Panc1 (cell line): ENCODE measurements around the gene LSM4.

Source experiments
- CTCF ChIP-seq: fragments of 450-650 bp; IDR thresholded peaks from 2 replicates; pipeline ENCODE4 v1.5.1; 2017; ENCODE audit warnings: mild to moderate bottlenecking
- POLR2AphosphoS5 ChIP-seq: IDR thresholded peaks from 2 replicates; pipeline ENCODE4 v1.6.1; 2012; ENCODE audit warnings: mild to moderate bottlenecking, low read depth, low read length, moderate library complexity
- SIN3A ChIP-seq: IDR thresholded peaks from 2 replicates; pipeline ENCODE4 v1.6.1; 2012; ENCODE audit warnings: low read depth, mild to moderate bottlenecking, low read length, moderate library complexity, borderline replicate concordance; ENCODE audit not compliant: insufficient read depth
- TF ChIP-seq, protein P1 (sequence below), 2 experiments: IDR thresholded peaks; 2 replicates each; pipeline ENCODE4 v1.6.1; 2011 to 2012; ENCODE audit warnings: low read depth in 2 of 2, control low read depth in 1 of 2, low read length in 1 of 2, mild to moderate bottlenecking in 1 of 2, moderate library complexity in 1 of 2; ENCODE audit not compliant: insufficient read depth in 1 of 2

GRCh38 chr19:18292810-18293641 lies 29.9 kb downstream of the LSM4 start:
- TF ChIP-seq, protein P1, sequence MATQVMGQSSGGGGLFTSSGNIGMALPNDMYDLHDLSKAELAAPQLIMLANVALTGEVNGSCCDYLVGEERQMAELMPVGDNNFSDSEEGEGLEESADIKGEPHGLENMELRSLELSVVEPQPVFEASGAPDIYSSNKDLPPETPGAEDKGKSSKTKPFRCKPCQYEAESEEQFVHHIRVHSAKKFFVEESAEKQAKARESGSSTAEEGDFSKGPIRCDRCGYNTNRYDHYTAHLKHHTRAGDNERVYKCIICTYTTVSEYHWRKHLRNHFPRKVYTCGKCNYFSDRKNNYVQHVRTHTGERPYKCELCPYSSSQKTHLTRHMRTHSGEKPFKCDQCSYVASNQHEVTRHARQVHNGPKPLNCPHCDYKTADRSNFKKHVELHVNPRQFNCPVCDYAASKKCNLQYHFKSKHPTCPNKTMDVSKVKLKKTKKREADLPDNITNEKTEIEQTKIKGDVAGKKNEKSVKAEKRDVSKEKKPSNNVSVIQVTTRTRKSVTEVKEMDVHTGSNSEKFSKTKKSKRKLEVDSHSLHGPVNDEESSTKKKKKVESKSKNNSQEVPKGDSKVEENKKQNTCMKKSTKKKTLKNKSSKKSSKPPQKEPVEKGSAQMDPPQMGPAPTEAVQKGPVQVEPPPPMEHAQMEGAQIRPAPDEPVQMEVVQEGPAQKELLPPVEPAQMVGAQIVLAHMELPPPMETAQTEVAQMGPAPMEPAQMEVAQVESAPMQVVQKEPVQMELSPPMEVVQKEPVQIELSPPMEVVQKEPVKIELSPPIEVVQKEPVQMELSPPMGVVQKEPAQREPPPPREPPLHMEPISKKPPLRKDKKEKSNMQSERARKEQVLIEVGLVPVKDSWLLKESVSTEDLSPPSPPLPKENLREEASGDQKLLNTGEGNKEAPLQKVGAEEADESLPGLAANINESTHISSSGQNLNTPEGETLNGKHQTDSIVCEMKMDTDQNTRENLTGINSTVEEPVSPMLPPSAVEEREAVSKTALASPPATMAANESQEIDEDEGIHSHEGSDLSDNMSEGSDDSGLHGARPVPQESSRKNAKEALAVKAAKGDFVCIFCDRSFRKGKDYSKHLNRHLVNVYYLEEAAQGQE (IDR thresholded peaks at IDR 0.05; ENCODE audit: insufficient read depth in 1 of 2, low read depth in 2 of 2, low read length in 1 of 2), result no peak
- TF ChIP-seq CTCF (no peak), POLR2AphosphoS5 (no peak), SIN3A (no peak)
